ENCODE results near the gene CNOT10.
"Not testable (repeated sequence)": the region's sequence is repeated elsewhere in the genome, so short reads cannot be mapped to it uniquely, and the experiment has no call there.

Gene CNOT10

GRCh38 chr3:32698506-32698905, 13.5 kb downstream of the CNOT10 start:
- DNase-seq: no peak

DNA sequence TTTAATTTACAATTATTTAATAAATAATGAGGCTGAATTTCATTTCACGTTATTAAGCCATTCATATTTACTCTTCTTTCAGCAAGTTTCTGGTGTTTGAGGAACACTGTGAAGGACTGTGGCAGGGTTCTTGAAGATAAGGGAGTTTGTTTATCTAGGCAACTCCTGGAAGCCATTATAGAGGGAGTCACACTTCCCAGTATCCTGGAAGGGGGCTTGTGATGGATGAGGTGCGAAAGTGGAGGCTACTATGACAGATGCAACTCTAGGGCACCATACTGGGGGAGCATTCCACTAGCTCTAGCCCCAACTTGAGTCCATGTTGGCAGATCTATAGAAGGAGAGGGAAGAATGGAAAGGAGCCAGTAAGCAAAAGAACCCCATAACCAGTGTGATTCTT, 14.4 kb downstream of the CNOT10 start:
- DNase-seq: no peak

- DNase-seq: no peak
These were observed 15.3 kb downstream of the CNOT10 start for GRCh38 chr3:32700244-32700643.

DNA sequence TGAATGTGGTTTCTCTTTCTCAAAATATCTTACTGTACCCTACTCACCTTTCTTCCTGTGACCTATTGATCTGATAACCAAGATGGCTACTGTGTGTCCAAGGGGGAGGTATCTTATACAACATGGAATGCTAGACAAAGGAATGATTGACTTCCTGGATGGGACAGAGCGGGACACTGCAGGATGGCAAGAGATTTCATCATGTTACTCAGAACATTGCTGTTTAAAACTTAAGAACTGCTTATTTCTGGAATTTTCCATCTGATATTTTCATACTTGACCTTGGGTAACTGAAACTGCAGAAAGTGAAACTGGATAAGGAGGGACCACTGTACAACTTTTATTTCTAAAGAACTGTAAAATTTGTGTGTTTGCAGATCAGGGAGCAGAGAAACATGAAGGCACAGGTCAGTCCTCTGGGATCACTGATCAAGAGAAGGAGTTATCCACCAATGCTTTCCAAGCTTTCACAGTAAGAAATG, 18.5 kb downstream of the CNOT10 start:
- no peak for DNase-seq

GRCh38 chr3:32705232-32705631, 20.2 kb downstream of the CNOT10 start:
- no peak for DNase-seq

GRCh38 chr3:32706348-32707025, 21.5 kb downstream of the CNOT10 start:
- no peak for DNase-seq

DNA sequence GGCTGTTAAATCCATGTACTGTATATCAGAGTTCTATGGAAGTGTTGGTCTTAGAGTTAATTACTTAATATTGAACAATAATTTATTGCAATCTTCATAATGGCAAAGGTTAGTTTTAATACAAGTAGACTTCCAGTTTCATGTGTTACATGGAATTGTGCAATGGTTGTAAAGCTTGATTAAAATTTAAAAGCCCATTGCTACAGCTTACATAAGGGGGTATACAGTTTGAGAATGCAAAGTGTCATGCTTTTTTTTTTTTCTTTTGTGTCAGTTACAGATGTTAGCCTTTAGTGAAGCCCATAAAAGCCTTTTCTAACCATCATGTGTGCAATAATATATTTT, 22.0 kb downstream of the CNOT10 start:
- no peak for DNase-seq

- no peak for DNase-seq
These were observed 23.8 kb downstream of the CNOT10 start for GRCh38 chr3:32708672-32709283.

DNA sequence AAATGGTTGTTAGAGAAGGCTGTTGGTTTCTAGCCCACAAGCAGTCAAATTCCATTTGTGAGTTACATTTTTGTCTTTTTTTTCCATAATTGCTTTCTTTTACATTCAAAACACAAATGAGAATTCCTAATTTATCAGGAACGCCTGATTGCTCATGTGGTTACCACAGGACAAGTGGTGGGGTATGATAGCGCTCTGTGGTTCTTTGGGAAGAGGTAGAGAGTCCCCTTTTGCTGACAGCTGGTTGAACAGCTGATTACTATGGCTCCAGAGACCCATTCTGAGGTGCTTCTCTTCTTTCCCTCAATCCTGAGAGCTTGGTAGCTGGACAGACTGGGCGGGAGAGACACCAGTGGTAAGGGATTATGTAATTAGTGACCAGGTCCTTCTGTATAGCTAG, 24.4 kb downstream of the CNOT10 start:
- no peak for DNase-seq

GRCh38 chr3:32712506-32713055, 27.6 kb downstream of the CNOT10 start:
- DNase-seq: no peak

GRCh38 chr3:32713181-32713580, 28.2 kb downstream of the CNOT10 start:
- no peak for DNase-seq

GRCh38 chr3:32719335-32719734, 34.3 kb downstream of the CNOT10 start:
- no peak for DNase-seq

DNA sequence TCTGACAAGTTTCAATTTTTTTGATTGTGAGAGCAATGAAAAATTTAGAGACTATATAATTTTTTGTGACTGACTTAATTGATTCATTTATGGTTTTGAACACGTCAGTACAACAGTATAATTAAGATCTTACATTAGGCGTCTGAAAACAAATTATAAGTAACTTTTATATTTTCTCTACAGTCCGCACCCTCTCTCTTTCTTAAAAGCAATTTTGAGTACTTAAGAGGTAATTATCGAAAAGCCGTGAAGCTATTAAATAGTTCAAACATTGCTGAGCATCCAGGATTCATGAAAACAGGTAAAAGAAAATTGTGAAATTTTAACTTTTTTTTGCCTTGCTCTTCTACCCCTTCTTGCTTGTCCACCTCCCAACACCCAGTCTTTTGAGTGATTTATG, 34.9 kb downstream of the CNOT10 start:
- DNase-seq: no peak

GRCh38 chr3:32725721-32726120, 40.7 kb downstream of the CNOT10 start:
- no peak for DNase-seq

GRCh38 chr3:32733631-32734229, 48.7 kb downstream of the CNOT10 start:
- DNase-seq: no peak

GRCh38 chr3:32734756-32735155, 49.8 kb downstream of the CNOT10 start:
- no peak for DNase-seq

DNA sequence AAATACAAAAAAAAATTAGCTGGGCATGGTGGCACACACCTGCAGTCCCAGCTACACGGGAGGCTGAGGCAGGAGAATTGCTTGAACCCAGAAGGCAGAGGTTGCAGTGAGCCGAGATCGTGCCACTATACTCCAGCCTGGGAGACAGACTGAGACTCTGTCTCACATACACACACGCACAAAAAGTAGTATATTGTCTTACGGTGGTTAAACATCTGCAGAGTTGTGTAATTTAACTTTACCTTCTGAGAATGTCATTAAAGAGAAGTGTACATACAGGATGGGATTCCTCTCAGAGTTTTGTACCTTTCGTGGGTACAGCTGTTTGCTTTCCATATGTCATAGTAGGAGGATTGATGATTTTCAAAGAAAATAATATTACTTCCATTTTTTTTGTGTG, 58.5 kb downstream of the CNOT10 start:
- not testable (repeated sequence) for DNase-seq

- no peak for DNase-seq
These were observed 58.9 kb downstream of the CNOT10 start for GRCh38 chr3:32743934-32744333.

- DNase-seq: no peak
These were observed 66.4 kb downstream of the CNOT10 start for GRCh38 chr3:32751377-32751776.

- DNase-seq: no peak
These were observed 70.8 kb downstream of the CNOT10 start for GRCh38 chr3:32755761-32756160.

DNA sequence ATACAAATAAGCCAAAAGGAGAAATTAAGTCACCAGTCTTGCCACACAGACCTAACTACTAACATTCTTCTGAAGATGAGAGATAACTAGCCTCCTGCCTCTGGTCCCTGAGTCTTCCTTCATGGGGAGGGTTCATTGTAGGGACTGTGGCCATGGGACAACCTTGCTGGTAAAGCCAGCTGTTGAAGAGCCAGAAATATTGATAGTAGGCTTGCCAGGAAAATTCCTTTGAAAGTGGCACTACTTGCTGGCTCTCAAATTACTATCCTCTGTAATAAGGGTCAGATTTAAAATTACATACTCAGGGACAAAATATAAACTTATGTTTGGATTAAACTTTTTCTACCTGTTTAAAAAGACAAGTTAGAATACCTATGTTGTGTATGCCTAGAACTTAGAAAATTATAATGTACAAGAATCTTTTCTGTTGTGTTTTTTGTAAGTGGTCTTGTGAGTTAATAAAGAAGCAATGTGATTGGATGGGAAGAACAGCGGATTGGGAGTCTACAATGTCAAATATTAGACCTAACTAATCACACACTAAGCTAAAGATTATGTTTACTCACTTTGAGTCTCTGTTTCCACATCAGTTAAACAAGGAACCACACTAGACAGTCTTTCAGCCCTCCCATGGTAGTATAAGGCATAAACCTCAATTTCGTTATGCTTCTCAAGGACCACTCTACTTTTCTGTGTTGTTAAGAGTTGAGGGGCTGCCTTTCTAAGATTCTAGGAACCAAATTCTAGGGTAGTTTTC, 72.8 kb downstream of the CNOT10 start:
- DNase-seq: no peak

DNA sequence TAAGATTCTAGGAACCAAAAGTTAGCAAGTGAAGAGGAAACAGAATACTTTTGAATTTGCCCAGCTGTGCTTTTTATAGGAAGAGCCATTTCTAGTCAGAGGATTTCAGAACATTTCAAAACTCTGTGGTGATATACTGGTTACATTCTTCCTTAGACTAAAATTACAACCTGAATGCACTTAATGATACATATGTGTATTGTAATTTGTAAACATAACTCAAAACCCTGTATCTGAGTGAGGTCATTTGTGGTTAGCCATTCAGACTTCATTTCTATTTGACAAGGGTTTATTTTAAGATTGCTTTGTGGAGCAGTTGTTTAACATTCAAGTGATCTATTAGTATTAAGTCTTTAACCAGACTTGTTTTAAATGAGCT, 73.4 kb downstream of the CNOT10 start:
- no peak for DNase-seq

GRCh38 chr3:32759342-32759741, 74.4 kb downstream of the CNOT10 start:
- DNase-seq: no peak

DNA sequence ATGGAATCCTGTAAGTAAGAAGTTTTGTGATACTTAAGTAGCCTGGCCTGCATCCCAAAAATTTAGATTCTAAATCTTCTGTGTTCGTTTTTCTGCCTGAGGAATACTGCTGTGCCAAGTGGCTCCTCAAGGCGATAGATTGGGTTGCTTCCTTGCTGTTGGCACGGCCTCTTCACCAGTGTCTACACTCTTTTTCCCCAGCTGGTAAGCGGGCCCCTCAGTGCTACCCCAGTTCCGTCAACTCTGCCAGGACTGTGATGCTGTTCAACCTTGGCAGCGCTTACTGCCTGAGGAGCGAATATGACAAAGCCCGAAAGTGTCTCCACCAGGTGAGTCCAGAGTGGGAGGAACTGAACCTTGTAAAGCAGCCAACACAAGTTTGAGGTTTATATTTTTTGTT, 79.5 kb downstream of the CNOT10 start:
- DNase-seq: no peak

Measured in NCI-H2227 treated with DMSO at 0.1 percent for 48 hours (cell line).